ENCODE measurements around the gene ERLEC1.

Gene ERLEC1

GRCh38 chr2:53767405-53768241 is 19.2 kb upstream of the ERLEC1 start, which contains the start of gene CHAC2:
CHAC2 (plus strand) TSS chr2:53767804; CDS start chr2:53767887, 83 bp downstream.
- peak within 1 kb of the TSS; percentile 66 for H3K27ac ChIP-seq
- TF ChIP-seq ZFX (IDR thresholded peaks at IDR 0.05; ENCODE audit: borderline replicate concordance): no peak
- TF ChIP-seq CTCF (IDR thresholded peaks at IDR 0.05): peak; percentile 10; the same call in 1 of the 2 replicates

GRCh38 chr2:53768242-53768542 is 18.7 kb upstream of the ERLEC1 start:
- TF ChIP-seq CTCF (IDR thresholded peaks at IDR 0.05) (no peak), ZFX (IDR thresholded peaks at IDR 0.05; ENCODE audit: borderline replicate concordance) (no peak)
- peak overlapping the region; percentile 66 for H3K27ac ChIP-seq

GRCh38 chr2:53769318-53769945 is 17.4 kb upstream of the ERLEC1 start:
- TF ChIP-seq CTCF (IDR thresholded peaks at IDR 0.05) (no peak), ZFX (IDR thresholded peaks at IDR 0.05; ENCODE audit: borderline replicate concordance) (no peak)
- H3K27ac ChIP-seq: no peak overlapping the region

DNA sequence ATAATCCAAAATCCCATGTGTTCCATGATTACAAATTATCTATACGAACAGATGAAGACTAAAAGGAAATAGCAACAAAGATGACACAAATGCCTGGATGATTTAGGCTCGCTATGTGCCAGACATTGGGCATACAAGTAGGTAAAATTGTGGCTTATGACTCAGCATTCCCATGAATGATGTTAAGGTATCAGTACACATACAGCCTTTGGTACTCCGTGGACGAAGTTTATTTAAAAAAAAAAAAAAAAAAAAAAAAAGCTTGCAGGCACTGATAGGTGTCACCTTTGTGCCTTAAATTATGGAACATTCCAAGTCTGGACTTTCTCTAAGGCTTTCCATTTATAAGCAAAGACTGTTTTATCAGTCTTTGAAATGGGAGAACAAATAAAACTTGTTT is 16.6 kb upstream of the ERLEC1 start:
- no peak overlapping the region for H3K27ac ChIP-seq
- TF ChIP-seq ZFX (IDR thresholded peaks at IDR 0.05; ENCODE audit: borderline replicate concordance) (no peak), CTCF (IDR thresholded peaks at IDR 0.05) (no peak)

GRCh38 chr2:53777134-53777533 is 9.7 kb upstream of the ERLEC1 start:
- TF ChIP-seq ZFX (IDR thresholded peaks at IDR 0.05; ENCODE audit: borderline replicate concordance): no peak
- TF ChIP-seq CTCF (IDR thresholded peaks at IDR 0.05): no peak
- H3K27ac ChIP-seq: no peak overlapping the region

GRCh38 chr2:53778536-53779162 is 8.2 kb upstream of the ERLEC1 start:
- no peak for TF ChIP-seq CTCF (IDR thresholded peaks at IDR 0.05)
- no peak for TF ChIP-seq ZFX (IDR thresholded peaks at IDR 0.05; ENCODE audit: borderline replicate concordance)
- H3K27ac ChIP-seq: 0 out of 2 replicates have a peak overlapping the region, but pooled peaks have one; percentile 5

- H3K27ac ChIP-seq: no peak overlapping the region
- TF ChIP-seq CTCF (IDR thresholded peaks at IDR 0.05) (no peak), ZFX (IDR thresholded peaks at IDR 0.05; ENCODE audit: borderline replicate concordance) (no peak)
Measured at GRCh38 chr2:53780056-53780455, 6.8 kb upstream of the ERLEC1 start.

Data from 22Rv1 (cell line).